Measurements from ENCODE around the gene OPHN1.

The OPHN1 gene

DNA sequence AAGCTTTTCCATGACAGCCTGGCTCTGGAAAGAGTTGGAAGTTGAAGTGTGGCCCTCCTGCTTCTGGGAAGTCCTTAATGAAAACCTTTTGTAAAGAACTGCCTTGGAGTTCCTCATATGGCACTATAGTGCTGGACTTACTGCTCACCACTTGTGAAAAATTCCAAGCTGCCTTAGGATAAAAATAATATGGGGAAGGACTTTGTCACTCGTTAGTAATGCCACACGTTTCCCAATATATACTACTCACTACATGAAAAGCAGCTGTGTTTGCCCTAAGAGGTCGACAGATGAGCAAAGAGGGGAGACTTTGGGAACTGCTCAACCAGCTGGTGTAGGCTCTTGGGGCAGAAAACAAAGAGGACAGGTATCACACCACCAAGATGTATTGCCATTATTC lies 11.7 kb downstream of the OPHN1 start:
- Histone ChIP-seq H3K4me2 (ENCODE audit: low read length) (no peak overlapping the region), H3K27me3 (ENCODE audit: control insufficient read depth, insufficient read depth, low read length) (no peaks in the 10 kb centered on the region)

DNA sequence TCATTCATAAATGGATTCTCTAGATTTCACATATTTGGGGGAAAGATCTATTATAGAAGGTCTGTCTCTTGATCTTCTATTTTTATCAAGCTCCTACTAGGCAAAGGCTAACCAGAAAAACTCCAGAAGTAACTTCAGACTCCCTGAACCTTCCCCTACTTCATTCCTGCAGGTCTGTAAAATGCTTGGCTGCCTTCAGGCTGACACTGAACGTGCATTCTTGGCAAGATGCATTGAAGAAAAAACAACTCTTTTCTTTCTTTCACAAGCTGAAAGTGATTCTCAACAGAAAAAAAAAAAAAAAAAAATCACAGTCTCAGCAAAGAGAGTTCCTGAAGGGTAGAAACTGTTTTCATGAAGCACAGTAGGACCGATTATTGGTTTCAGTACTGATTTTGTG lies 12.7 kb downstream of the OPHN1 start:
- H3K36me3 ChIP-seq (ENCODE audit: insufficient read depth, low read length): no peaks in the 10 kb centered on the region
- H3K27me3 ChIP-seq (ENCODE audit: control insufficient read depth, insufficient read depth, low read length): no peaks in the 10 kb centered on the region
- H3K9me3 ChIP-seq (replicated peaks; ENCODE audit: low read length): no peaks in the 10 kb centered on the region
- H3K4me3 ChIP-seq (ENCODE audit: low read length): no peak overlapping the region
- H3K4me2 ChIP-seq (ENCODE audit: low read length): no peak overlapping the region
- peaks cover 3% of the 10 kb centered on the region for H3K4me1 ChIP-seq (ENCODE audit: control insufficient read depth, insufficient read depth, low read length)
- H3K9ac ChIP-seq (ENCODE audit: low read depth, low read length): no peak overlapping the region

More for the DNA sequence above, 11.7 kb downstream of the OPHN1 start:
- Histone ChIP-seq H3K36me3 (ENCODE audit: insufficient read depth, low read length) (no peaks in the 10 kb centered on the region), H3K4me1 (ENCODE audit: control insufficient read depth, insufficient read depth, low read length) (peaks cover under 1% of the 10 kb centered on the region), H3K9me3 (replicated peaks; ENCODE audit: low read length) (no peaks in the 10 kb centered on the region), H3K9ac (ENCODE audit: low read depth, low read length) (no peak overlapping the region), H3K4me3 (ENCODE audit: low read length) (no peak overlapping the region)

DNA sequence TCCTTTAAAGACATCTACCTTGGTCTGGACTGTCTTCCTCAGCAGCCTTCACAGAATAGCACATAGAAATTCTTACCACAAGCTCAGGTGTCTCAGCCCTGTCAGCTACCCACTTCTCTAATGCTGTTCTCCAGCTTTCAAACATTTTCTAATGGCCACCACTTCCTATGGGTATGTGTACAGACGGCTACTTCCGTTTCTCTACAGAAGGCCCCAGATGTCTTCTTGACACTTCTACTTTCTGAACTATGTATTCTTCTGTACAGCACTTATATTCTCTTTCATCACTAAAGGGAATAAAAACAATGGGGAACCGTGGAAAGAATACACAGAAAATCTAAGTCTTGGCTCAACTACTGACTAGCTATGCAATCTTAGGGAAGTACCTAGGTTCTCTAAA lies 13.3 kb downstream of the OPHN1 start:
- Histone ChIP-seq H3K36me3 (ENCODE audit: insufficient read depth, low read length) (no peaks in the 10 kb centered on the region), H3K4me1 (ENCODE audit: control insufficient read depth, insufficient read depth, low read length) (peaks cover 3% of the 10 kb centered on the region), H3K4me3 (ENCODE audit: low read length) (no peak overlapping the region), H3K9ac (ENCODE audit: low read depth, low read length) (no peak overlapping the region), H3K9me3 (replicated peaks; ENCODE audit: low read length) (no peaks in the 10 kb centered on the region), H3K4me2 (ENCODE audit: low read length) (no peak overlapping the region), H3K27me3 (ENCODE audit: control insufficient read depth, insufficient read depth, low read length) (no peaks in the 10 kb centered on the region)

DNA sequence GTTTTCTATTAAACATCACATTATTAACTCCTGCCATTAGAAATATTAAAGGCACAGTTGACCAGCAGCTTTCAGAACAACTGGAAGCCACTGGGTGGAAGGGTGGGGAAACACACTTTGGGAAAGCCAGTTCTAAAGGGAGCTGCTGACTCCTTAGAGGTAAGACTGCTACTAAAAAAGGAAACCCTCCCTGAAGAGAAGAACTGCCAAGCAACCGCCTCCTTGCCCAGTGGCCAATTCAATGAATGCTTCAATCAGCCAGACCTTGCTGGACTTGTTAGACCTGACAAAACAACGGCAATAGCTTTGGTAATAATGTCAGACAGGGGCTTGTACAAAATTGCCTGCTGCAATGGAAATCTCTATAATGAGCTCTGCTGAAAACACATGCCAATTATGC lies 15.6 kb downstream of the OPHN1 start:
- H3K36me3 ChIP-seq (ENCODE audit: insufficient read depth, low read length): no peaks in the 10 kb centered on the region
- no peaks in the 10 kb centered on the region for H3K27me3 ChIP-seq (ENCODE audit: control insufficient read depth, insufficient read depth, low read length)
- H3K9ac ChIP-seq (ENCODE audit: low read depth, low read length): no peak overlapping the region
- H3K4me1 ChIP-seq (ENCODE audit: control insufficient read depth, insufficient read depth, low read length): peaks cover 3% of the 10 kb centered on the region
- H3K4me2 ChIP-seq (ENCODE audit: low read length): no peak overlapping the region
- no peak overlapping the region for H3K4me3 ChIP-seq (ENCODE audit: low read length)
- no peaks in the 10 kb centered on the region for H3K9me3 ChIP-seq (replicated peaks; ENCODE audit: low read length)

DNA sequence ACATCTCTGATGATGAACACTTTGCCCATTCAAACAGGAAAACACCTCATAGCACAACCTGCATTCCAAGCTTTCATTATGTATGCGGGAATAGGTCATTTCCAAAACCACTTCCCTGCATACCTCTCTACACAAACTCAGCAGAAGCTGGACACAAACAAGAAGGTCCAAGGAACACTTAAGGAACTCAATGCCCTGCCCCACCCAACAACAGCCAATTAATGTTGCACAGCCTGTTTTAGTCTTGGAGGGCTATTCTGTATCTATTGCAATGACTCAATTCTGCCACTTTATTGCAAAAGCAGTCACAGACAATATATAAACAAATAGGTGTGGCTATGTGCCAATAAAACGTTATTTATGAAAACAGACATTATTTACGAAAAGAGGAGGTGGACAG lies 16.7 kb downstream of the OPHN1 start:
- Histone ChIP-seq H3K36me3 (ENCODE audit: insufficient read depth, low read length) (no peaks in the 10 kb centered on the region), H3K4me3 (ENCODE audit: low read length) (no peak overlapping the region), H3K27me3 (ENCODE audit: control insufficient read depth, insufficient read depth, low read length) (peaks cover 4% of the 10 kb centered on the region), H3K9ac (ENCODE audit: low read depth, low read length) (no peak overlapping the region), H3K4me1 (ENCODE audit: control insufficient read depth, insufficient read depth, low read length) (peaks cover 3% of the 10 kb centered on the region), H3K4me2 (ENCODE audit: low read length) (no peak overlapping the region), H3K9me3 (replicated peaks; ENCODE audit: low read length) (no peaks in the 10 kb centered on the region)

DNA sequence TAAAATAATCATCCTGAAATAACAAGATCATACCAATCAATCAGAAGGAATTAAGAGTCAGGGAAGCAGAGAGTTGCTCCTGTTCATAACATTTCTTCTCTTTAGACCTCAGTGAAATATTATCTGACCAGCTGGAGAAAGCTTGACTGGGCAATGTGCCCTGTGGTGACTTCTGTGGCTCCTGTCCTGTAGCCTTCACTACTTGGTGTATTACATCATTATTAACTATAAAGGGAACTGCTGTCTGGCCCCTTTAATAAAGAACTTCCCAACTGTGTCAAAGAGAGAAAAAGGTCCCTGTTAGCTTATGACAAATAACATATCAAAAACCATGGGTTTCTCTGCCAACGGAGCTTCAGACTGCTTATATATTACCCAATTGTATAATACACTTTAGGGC lies 18.0 kb downstream of the OPHN1 start:
- Histone ChIP-seq H3K36me3 (ENCODE audit: insufficient read depth, low read length) (no peaks in the 10 kb centered on the region), H3K4me2 (ENCODE audit: low read length) (no peak overlapping the region), H3K4me3 (ENCODE audit: low read length) (no peak overlapping the region), H3K27me3 (ENCODE audit: control insufficient read depth, insufficient read depth, low read length) (peaks cover 6% of the 10 kb centered on the region), H3K9me3 (replicated peaks; ENCODE audit: low read length) (no peaks in the 10 kb centered on the region), H3K4me1 (ENCODE audit: control insufficient read depth, insufficient read depth, low read length) (peaks cover 3% of the 10 kb centered on the region), H3K9ac (ENCODE audit: low read depth, low read length) (no peak overlapping the region)

DNA sequence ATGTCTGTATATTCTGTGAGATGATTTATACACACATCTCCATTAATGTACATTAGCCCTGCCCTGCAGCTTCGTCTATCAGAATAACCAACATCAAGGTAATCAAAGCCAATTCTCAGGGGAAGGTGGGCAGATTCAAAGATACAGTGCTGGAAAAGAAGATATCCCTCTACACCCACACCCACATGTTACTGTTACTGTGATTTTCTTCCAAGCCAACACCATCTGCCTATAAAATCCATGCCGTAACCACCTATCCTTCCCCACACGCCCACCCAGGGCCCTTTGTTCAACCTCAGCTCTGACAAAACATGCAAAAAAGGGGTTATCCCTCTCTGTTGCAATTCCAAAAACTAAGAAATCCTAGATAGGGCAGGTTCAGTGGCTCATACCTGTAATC lies 20.0 kb downstream of the OPHN1 start:
- H3K27me3 ChIP-seq (ENCODE audit: control insufficient read depth, insufficient read depth, low read length): peaks cover 6% of the 10 kb centered on the region

DNA sequence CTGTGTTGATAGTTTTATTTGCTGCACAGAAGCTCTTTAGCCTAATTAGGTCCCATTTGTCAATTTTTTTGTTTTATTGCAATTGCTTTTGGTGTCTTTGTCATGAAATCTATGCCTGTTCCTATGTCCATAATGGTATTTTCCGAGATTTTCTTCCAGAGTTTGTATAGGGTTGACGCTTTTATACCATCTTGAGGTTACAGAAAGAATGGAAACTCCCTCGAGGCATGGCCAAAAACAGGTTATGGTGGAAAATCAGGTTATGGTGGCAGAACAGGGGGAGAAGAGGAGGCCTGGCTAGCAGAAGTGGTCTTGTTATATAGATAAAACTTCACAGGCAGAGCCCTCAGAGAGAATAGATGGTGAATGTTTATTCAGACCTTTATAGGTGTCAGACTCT lies 21.6 kb downstream of the OPHN1 start:
- Histone ChIP-seq H3K4me1 (ENCODE audit: control insufficient read depth, insufficient read depth, low read length) (peaks cover 7% of the 10 kb centered on the region), H3K27me3 (ENCODE audit: control insufficient read depth, insufficient read depth, low read length) (peaks cover 6% of the 10 kb centered on the region), H3K9me3 (replicated peaks; ENCODE audit: low read length) (no peaks in the 10 kb centered on the region), H3K9ac (ENCODE audit: low read depth, low read length) (no peak overlapping the region), H3K4me2 (ENCODE audit: low read length) (no peak overlapping the region), H3K4me3 (ENCODE audit: low read length) (no peak overlapping the region), H3K36me3 (ENCODE audit: insufficient read depth, low read length) (no peaks in the 10 kb centered on the region)

More for the DNA sequence above, 20.0 kb downstream of the OPHN1 start:
- Histone ChIP-seq H3K9me3 (replicated peaks; ENCODE audit: low read length) (no peaks in the 10 kb centered on the region), H3K36me3 (ENCODE audit: insufficient read depth, low read length) (no peaks in the 10 kb centered on the region), H3K9ac (ENCODE audit: low read depth, low read length) (no peak overlapping the region), H3K4me3 (ENCODE audit: low read length) (no peak overlapping the region), H3K4me2 (ENCODE audit: low read length) (no peak overlapping the region), H3K4me1 (ENCODE audit: control insufficient read depth, insufficient read depth, low read length) (peaks cover 7% of the 10 kb centered on the region)

DNA sequence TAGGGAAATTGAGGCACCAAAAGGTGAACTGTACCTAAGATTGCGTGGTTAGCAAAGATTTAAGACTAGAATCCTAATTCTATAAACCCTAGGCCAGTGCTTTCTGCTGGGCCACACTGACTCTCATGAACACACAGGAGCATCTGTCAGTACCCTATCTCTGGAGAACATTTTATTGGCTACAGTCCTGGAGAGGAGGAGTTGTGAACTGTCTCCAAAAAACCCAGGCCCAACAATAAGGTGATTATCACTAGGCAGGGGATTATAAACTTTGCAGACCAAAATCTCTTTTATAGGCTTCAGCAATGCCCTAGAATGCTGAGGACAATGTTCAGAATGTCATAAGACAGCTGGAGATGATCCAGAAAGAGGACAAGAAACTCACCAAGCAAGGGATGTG lies 24.1 kb downstream of the OPHN1 start:
- Histone ChIP-seq H3K4me3 (ENCODE audit: low read length) (no peak overlapping the region), H3K4me1 (ENCODE audit: control insufficient read depth, insufficient read depth, low read length) (peaks cover 3% of the 10 kb centered on the region), H3K9me3 (replicated peaks; ENCODE audit: low read length) (no peaks in the 10 kb centered on the region), H3K36me3 (ENCODE audit: insufficient read depth, low read length) (no peaks in the 10 kb centered on the region), H3K9ac (ENCODE audit: low read depth, low read length) (no peak overlapping the region), H3K4me2 (ENCODE audit: low read length) (no peak overlapping the region), H3K27me3 (ENCODE audit: control insufficient read depth, insufficient read depth, low read length) (peaks cover 6% of the 10 kb centered on the region)

DNA sequence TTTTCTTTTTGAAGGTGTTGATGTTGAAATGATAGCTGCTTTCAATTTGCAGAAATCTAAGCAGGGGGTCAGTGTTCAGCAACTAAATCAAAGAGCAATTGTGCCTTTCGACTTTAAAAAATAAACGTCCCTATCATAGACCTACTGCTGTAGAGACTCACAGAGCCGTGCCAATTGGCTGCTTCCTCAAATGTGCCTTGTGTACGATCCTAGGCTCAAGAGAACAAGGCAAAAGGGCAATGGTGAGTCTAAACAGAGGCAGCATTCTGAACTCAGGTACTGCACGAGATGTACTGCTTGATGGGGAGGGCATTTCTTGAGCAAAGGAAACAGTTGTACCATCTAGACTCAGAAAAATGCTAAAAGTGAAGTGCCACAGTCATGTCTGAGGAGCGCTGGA lies 29.8 kb downstream of the OPHN1 start:
- H3K9ac ChIP-seq (ENCODE audit: low read depth, low read length): no peak overlapping the region
- no peaks in the 10 kb centered on the region for H3K27me3 ChIP-seq (ENCODE audit: control insufficient read depth, insufficient read depth, low read length)
- H3K4me3 ChIP-seq (ENCODE audit: low read length): no peak overlapping the region
- H3K36me3 ChIP-seq (ENCODE audit: insufficient read depth, low read length): no peaks in the 10 kb centered on the region
- H3K9me3 ChIP-seq (replicated peaks; ENCODE audit: low read length): no peaks in the 10 kb centered on the region
- no peaks in the 10 kb centered on the region for H3K4me1 ChIP-seq (ENCODE audit: control insufficient read depth, insufficient read depth, low read length)
- no peak overlapping the region for H3K4me2 ChIP-seq (ENCODE audit: low read length)

DNA sequence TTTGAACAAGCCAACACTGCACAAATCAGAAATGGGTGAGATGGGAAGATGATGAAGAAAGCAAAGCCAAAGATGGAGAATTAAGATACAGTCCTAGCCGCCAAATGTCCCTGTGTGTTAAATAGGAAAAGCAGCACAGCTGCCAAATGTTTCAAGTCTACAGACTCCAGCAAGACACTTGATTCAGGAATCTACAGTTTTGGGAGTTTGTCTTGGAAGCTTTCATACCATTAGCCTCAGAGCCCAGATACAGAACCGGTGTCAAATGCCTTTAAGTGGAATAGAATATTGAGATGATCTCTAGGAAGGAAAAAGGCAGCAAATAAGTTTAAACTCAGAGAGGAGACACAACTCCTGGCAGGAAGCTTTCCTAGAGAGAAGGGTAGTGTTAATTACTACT lies 30.3 kb downstream of the OPHN1 start:
- Histone ChIP-seq H3K4me2 (ENCODE audit: low read length) (no peak overlapping the region), H3K9me3 (replicated peaks; ENCODE audit: low read length) (no peaks in the 10 kb centered on the region), H3K9ac (ENCODE audit: low read depth, low read length) (no peak overlapping the region), H3K36me3 (ENCODE audit: insufficient read depth, low read length) (no peaks in the 10 kb centered on the region), H3K4me3 (ENCODE audit: low read length) (no peak overlapping the region), H3K4me1 (ENCODE audit: control insufficient read depth, insufficient read depth, low read length) (no peaks in the 10 kb centered on the region), H3K27me3 (ENCODE audit: control insufficient read depth, insufficient read depth, low read length) (no peaks in the 10 kb centered on the region)

DNA sequence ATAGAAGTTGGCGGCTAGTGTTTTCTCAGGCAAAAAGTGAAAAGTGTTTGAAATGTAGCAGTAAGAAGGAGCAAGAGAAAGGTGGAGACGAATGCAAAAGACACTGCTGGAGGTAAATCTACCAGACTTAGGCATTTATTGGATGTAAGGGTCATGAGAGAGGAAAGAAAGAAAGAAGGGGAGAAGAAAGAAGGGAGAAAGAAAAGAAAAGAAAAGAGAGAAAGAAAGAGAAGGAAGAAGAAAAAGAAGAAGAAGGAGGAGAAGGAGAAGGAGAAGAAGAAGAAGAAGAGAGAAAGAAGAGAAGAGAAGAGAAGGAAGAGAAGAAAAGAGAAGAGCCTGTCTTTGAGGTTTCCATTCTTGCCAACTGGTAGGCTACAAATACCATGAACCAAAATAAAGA lies 31.2 kb downstream of the OPHN1 start:
- Histone ChIP-seq H3K36me3 (ENCODE audit: insufficient read depth, low read length) (no peaks in the 10 kb centered on the region), H3K27me3 (ENCODE audit: control insufficient read depth, insufficient read depth, low read length) (no peaks in the 10 kb centered on the region), H3K4me2 (ENCODE audit: low read length) (no peak overlapping the region), H3K9me3 (replicated peaks; ENCODE audit: low read length) (no peaks in the 10 kb centered on the region), H3K4me3 (ENCODE audit: low read length) (no peak overlapping the region), H3K4me1 (ENCODE audit: control insufficient read depth, insufficient read depth, low read length) (no peaks in the 10 kb centered on the region), H3K9ac (ENCODE audit: low read depth, low read length) (no peak overlapping the region)
